Thyroid gland (tissue), 4 donors: Measurements from ENCODE around the gene ACSL3. TPM values are rescaled to one million over a fixed set of nuclear protein-coding genes. Genes with fewer than 3 reads are reported as not detected.

Experiments used
- DNase-seq, 2 donors: peaks; one replicate each; pipeline ENCODE4 v3.0.0-alpha.2; 2019
- H3K27ac ChIP-seq, 3 donors: fragments of 200-600 bp; sonication (generic); 1 replicate in 2 of 3; 2 replicates in 1 of 3; pipeline ENCODE4 v1.5.1; 2016 to 2019; ENCODE audit warnings: mild to moderate bottlenecking in 1 of 3, moderate library complexity in 1 of 3
- H3K27me3 ChIP-seq: fragments of 200-600 bp; sonication (generic); one replicate; pipeline ENCODE4 v1.5.1; 2019
- H3K36me3 ChIP-seq, 2 donors: fragments of 200-600 bp; sonication (generic); one replicate each; pipeline ENCODE4 v1.5.1; 2016 to 2019
- H3K4me1 ChIP-seq, 2 donors: fragments of 200-600 bp; sonication (generic); one replicate each; pipeline ENCODE4 v1.5.1; 2017 to 2019
- H3K4me3 ChIP-seq, 3 donors: fragments of 200-600 bp; sonication (generic); replicated peaks in 1 of 3; 1 replicate in 2 of 3; 2 replicates in 1 of 3; pipeline ENCODE4 v1.5.1; 2016; ENCODE audit warnings: mild to moderate bottlenecking in 1 of 3
- H3K9me3 ChIP-seq: fragments of 200-600 bp; sonication (generic); one replicate; pipeline ENCODE4 v1.5.1; 2017
- CTCF ChIP-seq, 6 experiments: fragments of 200-600 bp in 3 of 6; fragments of 450-650 bp in 3 of 6; sonication (generic) in 3 of 6; IDR thresholded peaks; one replicate each; pipeline ENCODE4 v1.5.1; 2016 to 2019; ENCODE audit warnings: antibody characterized with exemption in 6 of 6, mild to moderate bottlenecking in 2 of 6, inconsistent platforms in 1 of 6, moderate library complexity in 1 of 6
- POLR2A ChIP-seq, 2 donors: fragments of 450-650 bp; IDR thresholded peaks; one replicate each; pipeline ENCODE4 v1.6.1; 2017; ENCODE audit warnings: antibody characterized with exemption in 2 of 2, mild to moderate bottlenecking in 2 of 2, moderate library complexity in 1 of 2
- WGBS, 2 donors: methylation state at CpG; one replicate each; pipeline ENCODE4 v1.1.5; 2017; 5-methylcytosine and 5-hydroxymethylcytosine counted together
- intact Hi-C: fragments of 100-400 bp; cut with DNase I; formaldehyde crosslinking; loops from one replicate; pipeline ENCODE4 v1.15.1; 2023
- total RNA-seq, 4 donors: library from RNA; depleted of rRNA; stranded (reverse); fragments of >200 nt; gene quantifications; one replicate each; pipeline ENCODE4 v1.2.3, GENCODE V29; 2016

The ACSL3 gene
- total RNA-seq, 4 donors from 2014 or later: 62.0 to 85.8 (median 76.6) TPM

GRCh38 chr2:222823183-222823930 lies 37.5 kb upstream of the ACSL3 start:
- WGBS, 2 donors: 82 to 84% methylated on average over 6 of the region's 6 CpGs
- TF ChIP-seq CTCF (IDR thresholded peaks at IDR 0.05) (no peak), POLR2A (IDR thresholded peaks at IDR 0.05) (no peak)
- DNase-seq: no peak
- H3K27ac ChIP-seq: no peak overlapping the region
- no peak overlapping the region for H3K4me3 ChIP-seq
- peaks cover 0 to 9% of the 10 kb centered on the region in 2 donors for H3K4me1 ChIP-seq
- H3K27me3 ChIP-seq: no peaks in the 10 kb centered on the region
- no peaks in the 10 kb centered on the region for H3K9me3 ChIP-seq
- H3K36me3 ChIP-seq: no peaks in the 10 kb centered on the region
- intact Hi-C loops: no loop called here

- Histone ChIP-seq H3K27me3 (no peaks in the 10 kb centered on the region), H3K27ac (no peak overlapping the region), H3K36me3 (no peaks in the 10 kb centered on the region), H3K4me1 (peaks cover 0 to 2% of the 10 kb centered on the region in 2 donors), H3K4me3 (no peak overlapping the region), H3K9me3 (no peaks in the 10 kb centered on the region)
- intact Hi-C loops: no loop called here
- whole genome bisulfite sequencing, 2 donors: 92 to 100% methylated on average over 1 of the region's 1 CpG
- no peak for DNase-seq
- TF ChIP-seq CTCF (IDR thresholded peaks at IDR 0.05) (no peak), POLR2A (IDR thresholded peaks at IDR 0.05) (no peak)
Measured at GRCh38 chr2:222825031-222825430, 35.8 kb upstream of the ACSL3 start.

GRCh38 chr2:222827417-222827816 lies 33.4 kb upstream of the ACSL3 start:
- Histone ChIP-seq H3K36me3 (no peaks in the 10 kb centered on the region), H3K4me3 (no peak overlapping the region), H3K4me1 (no peaks in the 10 kb centered on the region), H3K27me3 (no peaks in the 10 kb centered on the region), H3K9me3 (no peaks in the 10 kb centered on the region), H3K27ac (no peak overlapping the region)
- intact Hi-C loops: no loop called here
- DNase-seq: no peak
- no peak for TF ChIP-seq CTCF (IDR thresholded peaks at IDR 0.05)
- TF ChIP-seq POLR2A (IDR thresholded peaks at IDR 0.05): no peak
- 93 to 97% methylated on average over 1 of the region's 1 CpG for WGBS, 2 donors

GRCh38 chr2:222828572-222828971 lies 32.3 kb upstream of the ACSL3 start:
- Histone ChIP-seq H3K27me3 (no peaks in the 10 kb centered on the region), H3K4me1 (no peaks in the 10 kb centered on the region), H3K36me3 (no peaks in the 10 kb centered on the region), H3K4me3 (no peak overlapping the region), H3K27ac (no peak overlapping the region), H3K9me3 (no peaks in the 10 kb centered on the region)
- 90 to 95% methylated on average over 11 of the region's 11 CpGs for WGBS, 2 donors
- no peak for DNase-seq
- TF ChIP-seq POLR2A (IDR thresholded peaks at IDR 0.05) (no peak), CTCF (IDR thresholded peaks at IDR 0.05) (no peak)
- intact Hi-C loops: no loop called here

GRCh38 chr2:222830164-222830563 lies 30.7 kb upstream of the ACSL3 start:
- Histone ChIP-seq H3K27me3 (no peaks in the 10 kb centered on the region), H3K36me3 (no peaks in the 10 kb centered on the region), H3K27ac (no peak overlapping the region), H3K4me3 (no peak overlapping the region), H3K4me1 (peaks cover 0 to 3% of the 10 kb centered on the region in 2 donors), H3K9me3 (no peaks in the 10 kb centered on the region)
- intact Hi-C loops: no loop called here
- WGBS, 2 donors: 73 to 74% methylated on average over 3 of the region's 3 CpGs
- TF ChIP-seq CTCF (IDR thresholded peaks at IDR 0.05) (no peak), POLR2A (IDR thresholded peaks at IDR 0.05) (no peak)
- no peak for DNase-seq
